GM12891 (cell line): ENCODE data around the gene INMT.

Source experiments
- POLR2A ChIP-seq: IDR thresholded peaks from 2 replicates; pipeline ENCODE4 v1.6.1; 2011; ENCODE audit warnings: low read depth, low read length, control low read depth
- POLR2AphosphoS5 ChIP-seq: IDR thresholded peaks from 2 replicates; pipeline ENCODE4 v1.6.1; 2011; ENCODE audit warnings: low read depth, low read length, control low read depth
- SPI1 ChIP-seq: IDR thresholded peaks from 2 replicates; pipeline ENCODE4 v1.6.1; 2011; ENCODE audit warnings: low read depth, low read length, control low read depth
- TAF1 ChIP-seq: IDR thresholded peaks from 2 replicates; pipeline ENCODE4 v1.6.1; 2011; ENCODE audit warnings: low read depth, low read length, control low read depth

DNA sequence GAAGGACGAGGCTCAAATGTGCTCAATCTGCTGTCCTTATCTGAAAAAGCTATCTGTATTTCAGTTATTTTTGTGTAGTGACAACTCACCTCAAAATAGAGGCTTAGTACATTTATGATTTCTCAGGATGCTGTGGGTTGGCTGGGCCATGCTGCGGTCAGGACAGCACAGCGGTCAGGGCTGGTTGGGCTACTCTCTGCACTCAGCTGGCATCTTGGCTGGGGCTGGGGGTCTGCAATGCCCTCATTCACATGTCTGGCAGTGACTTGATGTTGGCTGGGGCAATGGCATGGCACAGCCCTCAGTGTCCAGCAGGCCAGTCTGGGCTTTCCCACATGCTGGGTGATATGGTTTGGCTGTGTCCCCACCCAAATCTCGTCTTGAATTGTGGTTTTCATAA is 15.6 kb upstream of the INMT start:
- TF ChIP-seq POLR2AphosphoS5 (no peak), POLR2A (no peak), SPI1 (no peak), TAF1 (no peak)
